Neuronal stem cell (in vitro differentiated cells): ENCODE data around the gene MAMLD1.

ENCODE experiments used
- DNase-seq: peaks from one replicate; pipeline ENCODE4 v3.0.0-alpha.2; 2013; ENCODE audit warnings: low spot score
- H2AFZ ChIP-seq: one replicate; pipeline ENCODE4 v1.6.1; 2013; ENCODE audit warnings: mild to moderate bottlenecking, low read length, inconsistent platforms
- H2AK5ac ChIP-seq: 2 replicates; pipeline ENCODE4 v1.6.1; 2013; ENCODE audit warnings: low read depth, mild to moderate bottlenecking, inconsistent platforms, low read length, moderate library complexity, mixed read lengths
- H2BK120ac ChIP-seq: 2 replicates; pipeline ENCODE4 v1.6.1; 2013; ENCODE audit warnings: low read depth, mild to moderate bottlenecking, inconsistent platforms, low read length, moderate library complexity, mixed read lengths
- H2BK12ac ChIP-seq: one replicate; pipeline ENCODE4 v1.6.1; 2013; ENCODE audit warnings: low read length, inconsistent platforms
- H2BK15ac ChIP-seq: 2 replicates; pipeline ENCODE4 v1.6.1; 2013; ENCODE audit warnings: mild to moderate bottlenecking, low read length, inconsistent platforms, mixed read lengths
- H2BK5ac ChIP-seq: one replicate; pipeline ENCODE4 v1.6.1; 2013; ENCODE audit warnings: inconsistent platforms, mild to moderate bottlenecking, low read length, moderate library complexity
- H3K14ac ChIP-seq: one replicate; pipeline ENCODE4 v1.6.1; 2013; ENCODE audit warnings: low read length, inconsistent platforms
- H3K18ac ChIP-seq: 2 replicates; pipeline ENCODE4 v1.6.1; 2013; ENCODE audit warnings: low read length, inconsistent platforms
- H3K23ac ChIP-seq: 2 replicates; pipeline ENCODE4 v1.6.1; 2013; ENCODE audit warnings: low read depth, mild to moderate bottlenecking, mixed read lengths, low read length, inconsistent platforms; ENCODE audit not compliant: poor library complexity
- H3K27ac ChIP-seq: replicated peaks from 3 replicates; pipeline ENCODE4 v1.5.1; 2013; ENCODE audit warnings: low read length, inconsistent platforms
- H3K27me3 ChIP-seq, 3 experiments: 2 replicates each; pipeline ENCODE4 v1.6.1; 2013; ENCODE audit warnings: low read length in 3 of 3, mild to moderate bottlenecking in 2 of 3, inconsistent platforms in 1 of 3, low read depth in 1 of 3, mixed read lengths in 1 of 3, moderate library complexity in 1 of 3; ENCODE audit not compliant: control insufficient read depth in 3 of 3, insufficient read depth in 3 of 3
- H3K36me3 ChIP-seq, 2 donors: replicated peaks in 1 of 2; 2 replicates each; pipeline ENCODE4 v1.6.1; 2013; ENCODE audit warnings: low read length in 2 of 2; ENCODE audit not compliant: control insufficient read depth in 2 of 2, insufficient read depth in 2 of 2
- H3K4ac ChIP-seq: 2 replicates; pipeline ENCODE4 v1.6.1; 2013; ENCODE audit warnings: inconsistent platforms, mild to moderate bottlenecking, low read length, moderate library complexity
- H3K4me1 ChIP-seq, 2 donors: 1 replicate in 1 of 2; 2 replicates in 1 of 2; pipeline ENCODE4 v1.6.1; 2013; ENCODE audit warnings: low read length in 2 of 2, low read depth in 1 of 2; ENCODE audit not compliant: control insufficient read depth in 2 of 2, insufficient read depth in 1 of 2
- H3K4me2 ChIP-seq: one replicate; pipeline ENCODE4 v1.6.1; 2013; ENCODE audit warnings: mild to moderate bottlenecking, low read length, inconsistent platforms; ENCODE audit not compliant: insufficient read depth, poor library complexity, severe bottlenecking
- H3K4me3 ChIP-seq, 2 donors: 2 replicates each; pipeline ENCODE4 v1.5.1; 2013; ENCODE audit warnings: low read length in 2 of 2, mild to moderate bottlenecking in 2 of 2, inconsistent platforms in 1 of 2, moderate library complexity in 1 of 2
- H3K79me1 ChIP-seq: one replicate; pipeline ENCODE4 v1.6.1; 2013; ENCODE audit warnings: low read depth, mild to moderate bottlenecking, inconsistent platforms, low read length, moderate library complexity
- H3K9ac ChIP-seq: one replicate; pipeline ENCODE4 v1.6.1; 2013; ENCODE audit warnings: mild to moderate bottlenecking, low read depth, low read length, inconsistent platforms; ENCODE audit not compliant: poor library complexity
- H3K9me3 ChIP-seq, 2 donors: replicated peaks in 1 of 2; 2 replicates each; pipeline versions ENCODE3 to v1.6.1; 2013; ENCODE audit warnings: low read length in 2 of 2, mild to moderate bottlenecking in 2 of 2, inconsistent platforms in 1 of 2, low read depth in 1 of 2, mixed read lengths in 1 of 2, moderate library complexity in 1 of 2; ENCODE audit not compliant: control insufficient read depth in 2 of 2, insufficient read depth in 1 of 2
- H4K8ac ChIP-seq: one replicate; pipeline ENCODE4 v1.6.1; 2013; ENCODE audit warnings: low read depth, mild to moderate bottlenecking, inconsistent platforms, low read length, moderate library complexity
- H4K91ac ChIP-seq: one replicate; pipeline ENCODE4 v1.6.1; 2013; ENCODE audit warnings: low read length, low read depth, mild to moderate bottlenecking, inconsistent platforms; ENCODE audit not compliant: poor library complexity
- WGBS, 2 donors: extraction: QIAGEN DNeasy Blood & Tissue Kit; methylation state at CpG; one replicate each; pipeline ENCODE4 v1.1.7; 2013; ENCODE audit warnings: missing lambda C conversion rate in 2 of 2, mixed read lengths in 1 of 2; ENCODE audit not compliant: insufficient read length in 2 of 2, insufficient replicate concordance in 1 of 2; ENCODE audit errors: extremely low coverage in 2 of 2; 5-methylcytosine and 5-hydroxymethylcytosine counted together

MAMLD1 gene

GRCh38 chrX:150408561-150408960 is 45.4 kb downstream of the MAMLD1 start:
- Histone ChIP-seq H3K18ac (no peak overlapping the region), H3K4ac (no peak overlapping the region), H2BK5ac (no peak overlapping the region), H3K4me3 (no peak overlapping the region), H2AFZ (no peak overlapping the region), H3K79me1 (no peaks in the 10 kb centered on the region), H4K8ac (no peak overlapping the region), H3K9me3 (no peaks in the 10 kb centered on the region), H3K27me3 (no peaks in the 10 kb centered on the region), H2BK120ac (no peak overlapping the region), H3K4me2 (no peak overlapping the region), H3K36me3 (no peaks in the 10 kb centered on the region), H2BK15ac (no peak overlapping the region), H2BK12ac (no peak overlapping the region), H4K91ac (no peak overlapping the region), H3K14ac (no peak overlapping the region), H2AK5ac (no peak overlapping the region), H3K9ac (no peak overlapping the region), H3K23ac (no peak overlapping the region), H3K27ac (no peak overlapping the region), H3K4me1 (peaks cover 0 to 3% of the 10 kb centered on the region in 2 donors)
- no CpG with 5 or more reads among the region's 2 CpGs for WGBS, 2 donors
- no peak for DNase-seq

- no CpG with 5 or more reads among the region's 3 CpGs for WGBS, 2 donors
- no peak overlapping the region for H3K27ac ChIP-seq
These were observed 46.4 kb downstream of the MAMLD1 start for GRCh38 chrX:150409486-150409885.

GRCh38 chrX:150409964-150410363 is 46.8 kb downstream of the MAMLD1 start:
- no peak overlapping the region for H2BK5ac ChIP-seq
- no peak overlapping the region for H4K91ac ChIP-seq
- H3K23ac ChIP-seq = no peak overlapping the region
- H3K4me2 ChIP-seq = no peak overlapping the region
- peaks cover 0 to 3% of the 10 kb centered on the region in 2 donors for H3K4me1 ChIP-seq
- H2BK12ac ChIP-seq = no peak overlapping the region
- H2BK120ac ChIP-seq = no peak overlapping the region
- H3K27ac ChIP-seq = no peak overlapping the region
- DNase-seq = no peak
- no CpG with 5 or more reads among the region's 2 CpGs for WGBS, 2 donors
- no peak overlapping the region for H3K9ac ChIP-seq
- no peaks in the 10 kb centered on the region for H3K36me3 ChIP-seq
- no peaks in the 10 kb centered on the region for H3K79me1 ChIP-seq
- no peak overlapping the region for H2AFZ ChIP-seq
- H4K8ac ChIP-seq = no peak overlapping the region
- no peak overlapping the region for H3K14ac ChIP-seq
- no peak overlapping the region for H3K4ac ChIP-seq
- H2AK5ac ChIP-seq = no peak overlapping the region
- H3K18ac ChIP-seq = no peak overlapping the region
- H2BK15ac ChIP-seq = no peak overlapping the region
- H3K4me3 ChIP-seq = no peak overlapping the region
- H3K27me3 ChIP-seq = no peaks in the 10 kb centered on the region
- H3K9me3 ChIP-seq = no peaks in the 10 kb centered on the region

More at GRCh38 chrX:150409486-150409885, 46.4 kb downstream of the MAMLD1 start:
- Histone ChIP-seq H3K18ac (no peak overlapping the region), H3K9ac (no peak overlapping the region), H2AFZ (no peak overlapping the region), H3K23ac (no peak overlapping the region), H2BK120ac (no peak overlapping the region), H3K27me3 (no peaks in the 10 kb centered on the region), H3K4me1 (peaks cover 0 to 3% of the 10 kb centered on the region in 2 donors), H3K14ac (no peak overlapping the region), H3K79me1 (no peaks in the 10 kb centered on the region), H3K4ac (no peak overlapping the region), H2BK12ac (no peak overlapping the region), H3K4me2 (no peak overlapping the region), H4K91ac (no peak overlapping the region), H2AK5ac (no peak overlapping the region), H3K4me3 (no peak overlapping the region), H3K36me3 (no peaks in the 10 kb centered on the region), H3K9me3 (no peaks in the 10 kb centered on the region), H2BK15ac (no peak overlapping the region), H4K8ac (no peak overlapping the region), H2BK5ac (no peak overlapping the region)
- no peak for DNase-seq

- Histone ChIP-seq H2BK12ac (no peak overlapping the region), H2AK5ac (no peak overlapping the region), H3K4me2 (no peak overlapping the region), H3K79me1 (no peaks in the 10 kb centered on the region), H2BK120ac (no peak overlapping the region), H3K9ac (no peak overlapping the region), H2BK5ac (no peak overlapping the region), H2BK15ac (no peak overlapping the region), H3K23ac (no peak overlapping the region), H2AFZ (no peak overlapping the region), H3K14ac (no peak overlapping the region), H3K27me3 (no peaks in the 10 kb centered on the region), H3K4ac (no peak overlapping the region), H3K4me3 (no peak overlapping the region), H3K18ac (no peak overlapping the region), H3K4me1 (peaks cover 0 to 3% of the 10 kb centered on the region in 2 donors), H3K36me3 (no peaks in the 10 kb centered on the region), H3K27ac (no peak overlapping the region), H3K9me3 (no peaks in the 10 kb centered on the region), H4K91ac (no peak overlapping the region), H4K8ac (no peak overlapping the region)
- DNase-seq = no peak
- no CpG with 5 or more reads among the region's 2 CpGs for WGBS, 2 donors
These were observed 47.4 kb downstream of the MAMLD1 start for GRCh38 chrX:150410513-150410912.
